KMS-11 (cell line): ENCODE measurements around the gene TGIF1.

Experiments used
- H2AFZ ChIP-seq: fragments of 200-600 bp; sonication (generic); 2 replicates; pipeline ENCODE4 v1.6.1; 2016; ENCODE audit warnings: antibody characterized with exemption, mixed run types, low read depth
- H3K27ac ChIP-seq: fragments of 200-600 bp; sonication (generic); 2 replicates; pipeline ENCODE4 v1.6.1; 2016; ENCODE audit warnings: mild to moderate bottlenecking, mixed run types
- H3K27me3 ChIP-seq: fragments of 200-600 bp; sonication (generic); 2 replicates; pipeline ENCODE4 v1.6.1; 2017; ENCODE audit warnings: mild to moderate bottlenecking, low read depth, mixed run types, moderate library complexity; ENCODE audit not compliant: insufficient read depth
- H3K36me3 ChIP-seq: fragments of 200-600 bp; sonication (generic); 2 replicates; pipeline ENCODE4 v1.6.1; 2017; ENCODE audit warnings: mild to moderate bottlenecking, mixed run types; ENCODE audit not compliant: insufficient read depth
- H3K4me1 ChIP-seq: fragments of 200-600 bp; sonication (generic); 2 replicates; pipeline ENCODE4 v1.6.1; 2016; ENCODE audit warnings: mild to moderate bottlenecking, low read depth, mixed run types; ENCODE audit not compliant: poor library complexity, severe bottlenecking
- H3K4me2 ChIP-seq: fragments of 200-600 bp; sonication (generic); 2 replicates; pipeline ENCODE4 v1.7.0; 2016; ENCODE audit warnings: mild to moderate bottlenecking, mixed run types
- H3K4me3 ChIP-seq: fragments of 200-600 bp; sonication (generic); IDR thresholded peaks from 2 replicates; pipeline ENCODE4 v1.6.1; 2017; ENCODE audit warnings: low read depth, low read length, mixed read lengths; ENCODE audit not compliant: insufficient read depth
- H3K79me2 ChIP-seq: fragments of 200-600 bp; sonication (generic); 2 replicates; pipeline ENCODE4 v1.6.1; 2016; ENCODE audit warnings: low read depth, mixed run types; ENCODE audit not compliant: insufficient read depth
- H3K9ac ChIP-seq: fragments of 200-600 bp; sonication (generic); 2 replicates; pipeline ENCODE4 v1.6.1; 2016; ENCODE audit warnings: mild to moderate bottlenecking, mixed run types
- H4K20me1 ChIP-seq: fragments of 200-600 bp; sonication (generic); 2 replicates; pipeline ENCODE4 v1.6.1; 2016; ENCODE audit warnings: mild to moderate bottlenecking, mixed run types; ENCODE audit not compliant: insufficient read depth
- CTCF ChIP-seq: fragments of 200-600 bp; sonication (generic); conservative IDR thresholded peaks from 2 replicates; pipeline ENCODE4 v1.6.1; 2017; ENCODE audit warnings: low read depth, mild to moderate bottlenecking, antibody characterized with exemption, low read length, moderate library complexity, mixed read lengths

TGIF1 gene

GRCh38 chr18:3441290-3441689 is 8.7 kb upstream of the TGIF1 start:
- Histone ChIP-seq H3K27me3 (no peaks in the 10 kb centered on the region), H3K9ac (no peak overlapping the region), H3K4me3 (no peak overlapping the region), H3K4me2 (no peak overlapping the region), H3K79me2 (no peaks in the 10 kb centered on the region), H3K27ac (no peak overlapping the region), H3K4me1 (peaks cover 3% of the 10 kb centered on the region), H4K20me1 (no peaks in the 10 kb centered on the region), H3K36me3 (no peaks in the 10 kb centered on the region), H2AFZ (no peak overlapping the region)
- no peak for TF ChIP-seq CTCF

- no peaks in the 10 kb centered on the region for H3K36me3 ChIP-seq
- H3K27me3 ChIP-seq = no peaks in the 10 kb centered on the region
- H3K9ac ChIP-seq = no peak overlapping the region
- no peak overlapping the region for H3K4me3 ChIP-seq
- peaks cover 12% of the 10 kb centered on the region for H3K4me1 ChIP-seq
- H3K79me2 ChIP-seq = no peaks in the 10 kb centered on the region
- TF ChIP-seq CTCF = no peak
- no peak overlapping the region for H3K4me2 ChIP-seq
- H3K27ac ChIP-seq = no peak overlapping the region
- no peaks in the 10 kb centered on the region for H4K20me1 ChIP-seq
- no peak overlapping the region for H2AFZ ChIP-seq
Measured at GRCh38 chr18:3442919-3443318, 7.1 kb upstream of the TGIF1 start.

- H3K27ac ChIP-seq = no peak overlapping the region
- H3K4me2 ChIP-seq = no peak overlapping the region
- H3K27me3 ChIP-seq = no peaks in the 10 kb centered on the region
- no peaks in the 10 kb centered on the region for H4K20me1 ChIP-seq
- no peaks in the 10 kb centered on the region for H3K79me2 ChIP-seq
- H3K4me1 ChIP-seq = peaks cover 12% of the 10 kb centered on the region
- H3K9ac ChIP-seq = no peak overlapping the region
- no peak overlapping the region for H2AFZ ChIP-seq
- H3K4me3 ChIP-seq = no peak overlapping the region
- TF ChIP-seq CTCF = no peak
- no peaks in the 10 kb centered on the region for H3K36me3 ChIP-seq
Measured at GRCh38 chr18:3444296-3444695, 5.7 kb upstream of the TGIF1 start.

- Histone ChIP-seq H3K9ac (no peak overlapping the region), H3K4me3 (no peak overlapping the region), H3K79me2 (no peaks in the 10 kb centered on the region), H2AFZ (no peak overlapping the region), H3K4me2 (no peak overlapping the region), H4K20me1 (no peaks in the 10 kb centered on the region), H3K27me3 (no peaks in the 10 kb centered on the region), H3K36me3 (no peaks in the 10 kb centered on the region), H3K27ac (no peak overlapping the region), H3K4me1 (peaks cover 12% of the 10 kb centered on the region)
- TF ChIP-seq CTCF = no peak
Measured at GRCh38 chr18:3444954-3445353, 5.0 kb upstream of the TGIF1 start.
